IPS-18c (cell line): Measurements from ENCODE around the gene EVI2A.
"Not testable (repeated sequence)": the region's sequence is repeated elsewhere in the genome, so short reads cannot be mapped to it uniquely, and the experiment has no call there.

Source experiments
- H3K4me3 ChIP-seq: 2 replicates; pipeline ENCODE4 v1.7.0; 2013; ENCODE audit warnings: low read depth, mild to moderate bottlenecking, low read length, moderate library complexity; ENCODE audit not compliant: insufficient read depth
- H3K9me3 ChIP-seq: one replicate; pipeline ENCODE4 v1.6.1; 2013; ENCODE audit warnings: mild to moderate bottlenecking, low read length, moderate library complexity; ENCODE audit not compliant: control insufficient read depth, insufficient read depth

Gene EVI2A, protein sequence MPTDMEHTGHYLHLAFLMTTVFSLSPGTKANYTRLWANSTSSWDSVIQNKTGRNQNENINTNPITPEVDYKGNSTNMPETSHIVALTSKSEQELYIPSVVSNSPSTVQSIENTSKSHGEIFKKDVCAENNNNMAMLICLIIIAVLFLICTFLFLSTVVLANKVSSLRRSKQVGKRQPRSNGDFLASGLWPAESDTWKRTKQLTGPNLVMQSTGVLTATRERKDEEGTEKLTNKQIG

DNA sequence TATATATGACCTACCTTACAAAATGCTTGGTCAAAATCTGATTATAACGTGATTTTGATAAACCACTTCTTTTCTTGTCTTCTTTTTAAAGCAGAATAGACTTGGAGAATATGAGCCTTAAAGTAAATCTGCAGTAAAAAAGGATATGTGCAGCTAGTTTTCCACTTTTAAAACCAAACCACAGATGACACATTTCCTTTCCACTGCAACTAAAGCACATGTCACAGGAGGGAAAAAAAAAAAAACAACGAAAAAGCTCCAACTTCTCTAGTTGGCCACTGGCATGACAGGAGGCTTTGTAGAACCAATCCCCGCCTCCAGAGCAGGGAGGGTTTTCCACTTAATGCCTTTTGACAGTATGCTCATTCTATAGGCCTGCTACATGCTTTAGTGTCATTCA lies at the start of gene EVI2A:
EVI2A (minus strand) TSS at position 142 of the 400 bp plus-strand sequence. CDS start 2,609 bp downstream, outside the sequence.
- Histone ChIP-seq H3K4me3 (no peak within 1 kb of the TSS), H3K9me3 (no peaks in the 10 kb centered on the region)

DNA sequence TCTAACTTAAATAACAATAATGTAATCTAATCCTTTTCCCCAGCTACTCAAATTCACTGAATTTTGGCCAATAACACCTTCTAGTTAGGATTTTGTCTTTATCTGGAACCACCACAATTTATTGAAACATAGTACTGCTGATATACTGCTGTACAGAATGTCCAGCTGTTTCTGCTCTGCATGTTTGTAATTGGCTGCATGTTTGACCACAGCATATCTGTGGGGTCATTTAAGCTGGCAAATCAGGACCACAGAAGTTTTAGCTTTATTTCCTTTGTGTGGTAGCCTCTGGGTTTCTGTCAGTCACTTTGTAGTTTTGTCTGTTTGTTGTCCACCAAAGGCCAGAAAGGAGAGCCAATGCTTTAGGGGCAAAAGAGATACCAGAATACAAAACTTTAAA lies 47.8 kb upstream of the EVI2A start:
- Histone ChIP-seq H3K4me3 (no peak overlapping the region), H3K9me3 (no peaks in the 10 kb centered on the region)

DNA sequence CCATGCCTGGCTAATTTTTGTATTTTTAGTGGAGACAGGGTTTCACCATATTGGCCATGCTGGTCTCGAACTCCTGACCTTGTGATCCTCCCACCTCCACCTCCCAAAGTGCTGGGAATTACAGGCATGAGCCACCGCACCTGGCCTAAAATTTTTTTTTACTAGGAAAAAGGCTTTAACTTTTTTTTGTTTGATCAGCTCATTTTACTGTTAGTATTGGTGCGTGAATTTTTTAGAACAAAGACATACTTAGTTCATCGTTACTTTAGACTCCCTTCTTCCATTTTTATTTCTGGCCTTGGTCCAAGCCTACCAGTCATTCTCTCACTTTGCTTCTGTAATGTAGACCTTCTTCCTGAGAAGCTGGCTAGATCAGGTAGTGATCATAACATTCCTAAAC lies 44.7 kb upstream of the EVI2A start:
- H3K9me3 ChIP-seq: no peaks in the 10 kb centered on the region
- no peak overlapping the region for H3K4me3 ChIP-seq

DNA sequence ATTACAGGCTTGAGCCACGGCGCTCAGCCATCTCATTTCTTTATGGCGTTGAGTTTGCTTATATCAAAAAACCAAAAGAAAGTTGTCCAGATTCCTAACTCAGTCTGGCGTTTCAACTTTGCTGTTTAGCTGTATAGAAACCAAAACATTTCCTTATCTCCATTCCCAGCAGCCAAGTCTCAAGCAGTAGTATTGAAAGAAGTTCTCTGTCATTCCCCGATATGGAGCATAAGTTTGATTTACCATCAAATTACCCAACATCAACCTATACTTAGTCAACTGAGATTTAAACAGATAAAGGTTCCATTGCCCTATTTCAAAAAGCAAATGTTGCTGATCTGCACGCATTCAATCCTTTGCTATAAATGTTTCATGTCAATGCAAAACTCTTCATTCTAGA lies 42.6 kb upstream of the EVI2A start:
- H3K4me3 ChIP-seq: no peak overlapping the region

DNA sequence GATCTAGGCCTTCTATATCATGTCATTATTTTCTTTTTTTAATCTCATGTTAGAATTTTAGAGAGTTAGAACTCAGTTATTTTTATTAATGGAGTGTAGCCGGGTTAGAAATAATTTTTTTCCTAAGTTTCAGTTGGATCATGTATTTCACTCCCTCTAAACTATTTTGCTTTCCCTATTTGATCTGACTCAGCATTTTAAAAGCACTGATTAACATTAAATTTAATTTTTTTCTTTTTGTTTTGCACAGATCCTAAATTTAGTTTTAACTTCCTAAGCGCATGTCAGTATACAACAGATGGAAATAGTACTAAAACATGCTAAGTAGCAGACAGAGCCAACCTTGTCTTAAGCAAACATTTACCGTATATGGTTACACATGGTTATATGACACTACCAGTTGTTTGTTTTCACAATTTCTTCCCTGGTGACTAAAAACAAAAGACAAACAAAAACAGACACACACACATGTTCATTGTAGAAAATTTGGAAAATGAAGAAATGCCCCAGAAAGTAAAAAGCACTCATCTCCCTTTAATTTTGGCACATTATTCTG lies 36.5 kb upstream of the EVI2A start:
- Histone ChIP-seq H3K9me3 (no peaks in the 10 kb centered on the region), H3K4me3 (no peak overlapping the region)

More for the DNA sequence above, 42.6 kb upstream of the EVI2A start:
- H3K9me3 ChIP-seq: no peaks in the 10 kb centered on the region

DNA sequence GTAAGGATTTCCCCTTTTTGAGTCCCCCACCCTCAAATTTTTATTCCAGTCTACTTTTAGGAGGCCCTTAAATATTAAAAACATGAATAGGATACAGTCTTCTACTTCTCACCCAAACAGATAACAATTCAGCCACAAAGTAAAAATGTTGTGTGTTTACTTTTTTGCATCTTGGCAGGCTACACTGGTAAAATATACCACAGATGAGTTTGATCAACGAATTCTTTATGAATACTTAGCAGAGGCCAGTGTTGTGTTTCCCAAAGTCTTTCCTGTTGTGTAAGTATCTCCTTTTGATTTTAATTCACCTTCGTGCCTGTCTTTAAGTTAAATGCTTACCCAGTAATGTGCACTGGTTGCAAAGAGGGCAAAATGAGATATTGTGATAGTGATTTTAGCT lies 35.7 kb upstream of the EVI2A start:
- no peak overlapping the region for H3K4me3 ChIP-seq
- H3K9me3 ChIP-seq: no peaks in the 10 kb centered on the region

DNA sequence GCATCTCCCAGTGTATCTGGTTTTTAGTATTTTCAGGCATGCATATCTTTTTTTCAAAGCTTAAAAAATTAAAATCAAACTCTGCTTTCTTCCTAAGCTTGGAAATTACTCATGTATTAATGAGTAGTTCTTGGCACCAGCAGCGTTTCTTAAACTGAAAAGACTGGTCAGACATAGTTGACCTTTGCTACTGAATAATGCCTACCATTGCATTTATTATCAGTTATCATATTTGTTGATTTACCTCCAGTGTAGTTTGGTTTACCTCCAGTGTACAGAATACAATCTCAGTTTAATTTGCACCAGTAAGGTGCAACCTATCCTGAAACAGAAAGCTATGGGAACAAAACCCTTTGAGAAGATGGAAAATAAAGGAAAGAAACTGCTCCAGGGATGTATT lies 34.5 kb upstream of the EVI2A start:
- H3K9me3 ChIP-seq: no peaks in the 10 kb centered on the region

DNA sequence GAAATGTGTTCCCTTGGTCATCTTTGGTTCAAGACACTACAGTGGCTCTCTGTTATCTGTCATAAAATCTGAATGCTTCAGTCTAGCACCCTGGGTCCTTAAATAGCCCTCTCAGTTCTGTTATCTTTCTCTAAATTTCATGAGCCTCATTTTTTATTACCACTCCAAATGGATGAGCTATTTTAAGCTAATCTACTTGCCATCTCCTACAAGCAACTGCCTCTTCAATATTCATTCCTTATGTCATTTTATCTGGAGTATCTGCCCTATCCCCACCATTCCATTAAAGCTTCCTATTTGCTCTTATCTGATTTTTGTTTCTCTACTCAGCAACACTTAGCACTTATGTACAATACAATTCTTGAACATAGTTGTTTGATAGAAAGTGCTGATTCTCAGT lies 28.0 kb upstream of the EVI2A start:
- no peaks in the 10 kb centered on the region for H3K9me3 ChIP-seq
- no peak overlapping the region for H3K4me3 ChIP-seq

More for the DNA sequence above, 34.5 kb upstream of the EVI2A start:
- no peak overlapping the region for H3K4me3 ChIP-seq

DNA sequence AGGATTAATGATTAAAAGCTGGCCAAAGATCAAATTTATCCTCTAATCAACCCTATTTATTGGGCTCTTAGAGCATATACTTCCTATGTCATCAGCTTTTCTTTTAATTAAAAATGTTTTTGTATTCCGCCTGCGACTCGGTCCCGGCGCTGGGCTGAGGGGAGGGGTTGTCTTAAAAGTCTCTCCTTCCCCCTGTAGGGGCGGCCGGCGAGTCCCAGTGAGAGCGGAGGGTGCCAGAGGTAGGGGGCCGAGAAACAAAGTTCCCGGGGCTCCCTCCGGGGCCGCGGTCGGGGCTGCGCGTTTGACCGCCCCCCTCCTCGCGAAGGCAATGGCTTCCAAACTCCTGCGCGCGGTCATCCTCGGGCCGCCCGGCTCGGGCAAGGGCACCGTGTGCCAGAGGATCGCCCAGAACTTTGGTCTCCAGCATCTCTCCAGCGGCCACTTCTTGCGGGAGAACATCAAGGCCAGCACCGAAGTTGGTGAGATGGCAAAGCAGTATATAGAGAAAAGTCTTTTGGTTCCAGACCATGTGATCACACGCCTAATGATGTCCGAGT lies 23.8 kb upstream of the EVI2A start:
- H3K9me3 ChIP-seq, H3K4me3 ChIP-seq: not testable (repeated sequence)

DNA sequence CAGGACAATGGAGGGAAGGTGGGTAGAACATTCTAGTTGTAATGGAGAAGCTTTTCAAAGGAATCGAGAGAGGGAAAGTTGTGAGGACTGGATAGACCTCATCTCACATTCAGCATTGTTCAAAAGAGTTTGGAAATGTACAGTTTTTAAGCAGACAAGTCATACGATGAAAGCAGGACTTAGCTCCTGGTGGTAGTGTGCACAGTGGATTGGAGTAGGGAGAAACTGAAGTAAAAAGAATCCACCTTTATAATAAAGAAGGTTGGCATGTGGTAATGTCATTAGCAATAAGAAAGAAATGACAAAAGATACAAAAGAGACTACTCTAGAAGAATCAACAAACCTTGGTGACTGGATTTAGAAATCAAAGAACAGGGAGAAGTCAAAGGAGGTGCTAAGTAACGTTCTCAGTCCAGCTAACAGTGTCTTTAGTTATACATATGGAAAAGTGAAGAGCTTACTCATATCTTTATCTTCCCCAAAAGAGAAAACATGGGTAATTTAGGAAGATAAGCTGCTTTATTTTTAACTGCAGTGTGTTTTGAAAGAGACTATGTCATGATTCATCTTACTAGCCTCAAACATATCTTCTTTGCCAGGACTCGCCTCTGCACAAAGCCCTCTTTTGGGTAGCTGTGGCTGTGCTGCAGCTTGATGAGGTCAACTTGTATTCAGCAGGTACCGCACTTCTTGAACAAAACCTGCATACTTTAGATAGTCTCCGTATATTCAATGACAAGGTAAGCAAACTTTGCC lies 18.7 kb upstream of the EVI2A start:
- H3K4me3 ChIP-seq: no peak overlapping the region

DNA sequence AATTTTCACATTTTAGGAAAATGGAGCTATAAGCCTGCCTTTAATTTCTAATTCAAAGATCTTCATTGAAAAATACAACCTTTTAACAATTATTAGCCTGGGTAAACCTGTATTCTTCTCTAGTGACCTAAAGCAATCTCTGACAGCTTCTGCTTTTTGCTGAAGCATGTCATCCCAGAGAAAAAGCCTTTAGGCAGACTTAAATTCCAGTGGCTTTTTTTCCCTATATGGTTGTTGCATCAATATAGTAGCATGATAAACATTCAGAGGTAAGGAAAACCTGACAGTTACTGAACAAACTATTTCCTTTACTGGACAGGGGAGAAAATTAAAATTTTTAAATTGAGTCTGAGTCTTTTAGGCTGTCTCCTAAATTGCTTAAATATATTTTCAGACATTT lies 7.8 kb upstream of the EVI2A start:
- no peak overlapping the region for H3K4me3 ChIP-seq

More for the DNA sequence above, 18.7 kb upstream of the EVI2A start:
- no peaks in the 10 kb centered on the region for H3K9me3 ChIP-seq

DNA sequence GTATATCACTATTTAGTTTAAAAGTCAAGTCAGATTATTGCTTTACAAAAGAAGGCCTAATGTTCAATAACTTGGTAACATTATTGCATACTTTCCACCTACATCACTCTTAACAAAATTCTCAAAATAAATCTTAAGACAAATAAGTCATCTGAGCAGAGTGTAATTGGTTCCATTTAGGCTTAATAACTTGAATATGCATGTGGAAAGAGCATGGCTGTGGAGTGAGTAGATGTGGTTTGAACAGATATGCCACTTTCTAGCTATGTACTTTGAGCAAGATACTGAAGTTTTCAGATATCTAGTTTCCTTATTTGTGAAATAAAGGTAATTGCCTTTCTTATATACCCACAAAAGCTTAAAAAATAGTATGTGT lies 6.7 kb upstream of the EVI2A start:
- Histone ChIP-seq H3K9me3 (no peaks in the 10 kb centered on the region), H3K4me3 (no peak overlapping the region)

More for the DNA sequence above, 7.8 kb upstream of the EVI2A start:
- no peaks in the 10 kb centered on the region for H3K9me3 ChIP-seq

DNA sequence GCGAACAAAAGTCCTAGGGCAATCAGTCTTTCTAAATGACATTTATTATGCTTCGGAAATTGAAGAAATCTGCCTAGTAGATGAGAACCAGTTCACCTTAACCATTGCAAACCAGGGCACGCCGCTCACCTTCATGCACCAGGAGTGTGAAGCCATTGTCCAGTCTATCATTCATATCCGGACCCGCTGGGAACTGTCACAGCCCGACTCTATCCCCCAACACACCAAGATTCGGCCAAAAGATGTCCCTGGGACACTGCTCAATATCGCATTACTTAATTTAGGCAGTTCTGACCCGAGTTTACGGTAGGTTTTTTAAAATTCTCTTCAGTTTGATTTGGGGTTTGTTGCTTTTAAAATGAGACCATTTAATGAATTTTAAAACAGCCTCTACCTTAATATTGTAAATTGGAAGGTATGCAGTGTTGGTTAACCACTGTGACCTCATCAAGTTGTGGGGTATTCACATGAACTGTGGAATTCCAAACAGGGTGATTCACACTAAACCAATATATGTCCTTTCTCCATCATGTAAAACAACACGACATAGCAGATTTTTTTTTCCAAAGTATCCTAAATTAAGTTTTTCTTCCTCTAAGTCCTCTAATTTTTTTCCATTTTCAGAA lies 6.2 kb upstream of the EVI2A start:
- Histone ChIP-seq H3K4me3 (no peak overlapping the region), H3K9me3 (no peaks in the 10 kb centered on the region)

DNA sequence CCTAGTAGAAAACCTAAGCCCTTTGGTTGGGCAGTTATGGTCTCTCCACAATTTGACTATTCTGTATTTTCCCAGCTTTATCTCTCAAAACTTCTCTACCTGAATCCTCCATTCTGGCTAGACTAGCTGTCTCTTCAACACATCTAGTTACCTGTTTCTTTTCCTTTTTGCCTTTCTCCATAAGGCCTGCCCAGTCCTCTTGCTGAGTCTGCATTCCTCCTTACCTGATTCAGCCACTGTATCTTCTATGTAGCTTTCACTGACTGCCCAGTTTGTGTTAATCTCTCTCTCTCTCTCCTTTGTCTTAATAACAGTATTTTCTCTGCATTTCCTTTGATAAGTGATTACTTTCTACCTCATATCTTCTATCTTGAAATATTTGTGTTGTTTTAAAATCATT lies 2.1 kb upstream of the EVI2A start:
- H3K9me3 ChIP-seq: no peaks in the 10 kb centered on the region
- H3K4me3 ChIP-seq: no peak overlapping the region

DNA sequence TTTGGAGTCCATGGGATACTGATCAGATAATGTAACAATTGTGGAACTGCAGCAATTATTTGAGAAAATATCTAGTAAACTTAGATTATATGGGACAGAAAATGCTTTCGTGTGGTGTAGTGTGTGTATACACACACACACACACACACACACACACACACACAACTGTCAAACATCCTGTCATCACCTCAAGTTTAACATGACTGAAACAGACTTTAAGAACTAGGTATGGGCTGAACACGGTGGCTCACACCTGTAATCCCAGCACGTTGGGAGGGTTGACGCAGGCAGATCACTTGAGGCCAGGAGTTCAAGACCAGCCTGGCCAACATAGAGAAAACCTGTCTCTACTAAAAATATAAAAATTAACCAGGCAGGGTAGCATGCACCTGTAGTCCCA lies 544 bp upstream of the EVI2A start:
- no peak overlapping the region for H3K4me3 ChIP-seq
- H3K9me3 ChIP-seq: no peaks in the 10 kb centered on the region

DNA sequence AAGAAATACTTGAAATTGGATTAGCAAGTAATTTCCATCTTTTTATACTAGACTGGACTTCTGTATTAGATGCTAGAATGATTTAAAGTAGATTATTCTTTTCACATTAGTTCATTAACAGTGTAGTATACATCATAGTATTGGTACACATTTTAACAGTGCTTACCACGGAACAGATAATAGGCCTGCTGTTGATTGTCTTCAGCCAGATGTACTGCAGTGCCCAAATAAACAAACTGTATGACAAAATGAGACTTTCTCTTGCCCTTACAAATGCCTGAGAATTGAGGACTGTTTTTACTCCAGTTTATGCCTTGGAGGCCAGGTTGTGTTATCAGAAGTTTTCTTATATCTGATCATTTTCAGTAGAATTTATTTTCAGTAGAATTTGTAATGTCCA lies 631 bp downstream of the EVI2A start:
- Histone ChIP-seq H3K4me3 (no peak overlapping the region), H3K9me3 (no peaks in the 10 kb centered on the region)

DNA sequence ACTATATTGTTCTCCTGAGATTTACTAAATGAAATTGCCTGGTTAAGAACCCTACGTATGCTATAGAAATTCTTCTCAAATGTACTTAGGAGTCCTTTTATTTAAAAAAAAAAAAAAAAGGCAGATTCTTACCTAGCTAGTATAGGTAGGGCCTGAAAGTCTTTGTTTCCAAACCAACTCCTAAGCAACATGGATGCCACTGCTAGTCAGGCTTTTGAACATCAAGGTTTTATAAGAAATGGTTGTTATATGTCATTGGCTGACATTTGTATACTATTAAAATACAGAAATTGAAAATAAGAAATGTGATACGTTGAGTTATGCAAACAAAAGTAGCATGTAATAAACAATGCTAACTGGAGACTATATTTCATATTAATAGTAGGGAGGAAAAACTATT lies 1.2 kb downstream of the EVI2A start:
- H3K9me3 ChIP-seq: no peaks in the 10 kb centered on the region
- H3K4me3 ChIP-seq: no peak overlapping the region
